ENCODE measurements around the gene TMED10.
A peak's percentile ranks its signal among the peaks of the same experiment; 100 is the strongest.

TMED10 gene

DNA sequence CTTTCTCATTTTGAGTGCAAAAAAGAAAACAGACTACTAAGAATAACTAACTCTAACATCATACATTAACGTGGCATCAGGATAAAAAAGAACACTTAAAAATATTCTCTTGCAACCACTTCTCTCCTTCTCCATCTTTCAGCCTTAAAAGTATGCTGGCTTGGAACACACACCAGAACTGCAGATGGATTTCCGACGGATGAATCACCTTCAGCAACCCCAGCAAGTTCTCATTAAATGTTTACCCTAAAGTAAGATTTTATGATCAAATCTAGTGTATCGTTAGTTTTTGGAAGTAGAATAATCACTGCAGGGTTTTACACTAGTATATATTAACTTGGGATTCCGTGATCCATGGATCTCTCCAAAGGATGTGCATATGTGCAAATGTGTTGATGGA, 50.8 kb downstream of the TMED10 start:
- Histone ChIP-seq H3K27me3 (ENCODE audit: control insufficient read depth, insufficient read depth, low read length) (no peaks in the 10 kb centered on the region), H3K79me2 (peaks cover 10% of the 10 kb centered on the region), H3K27ac (no peak overlapping the region), H3K4me1 (peaks cover 12% of the 10 kb centered on the region), H2AFZ (no peak overlapping the region), H3K36me3 (ENCODE audit: control insufficient read depth, insufficient read depth, low read length) (no peaks in the 10 kb centered on the region), H3K9ac (no peak overlapping the region), H3K9me3 (ENCODE audit: control insufficient read depth, low read length) (no peaks in the 10 kb centered on the region), H3K4me3 (ENCODE audit: low read depth, low read length) (no peak overlapping the region), H3K4me2 (ENCODE audit: low read length) (peak overlapping the region; percentile 75)
- no peak for TF ChIP-seq CTCF (IDR thresholded peaks at IDR 0.05)

- H3K4me1 ChIP-seq, result peaks cover 12% of the 10 kb centered on the region
Measured at GRCh38 chr14:75123991-75124390, 52.4 kb downstream of the TMED10 start.

GRCh38 chr14:75121552-75121951, 54.9 kb downstream of the TMED10 start:
- Histone ChIP-seq H3K4me3 (ENCODE audit: low read depth, low read length) (no peak overlapping the region), H3K9ac (no peak overlapping the region), H3K9me3 (ENCODE audit: control insufficient read depth, low read length) (no peaks in the 10 kb centered on the region), H3K36me3 (ENCODE audit: control insufficient read depth, insufficient read depth, low read length) (no peaks in the 10 kb centered on the region), H3K4me1 (peaks cover 10% of the 10 kb centered on the region), H3K27ac (no peak overlapping the region), H3K4me2 (ENCODE audit: low read length) (no peak overlapping the region), H3K27me3 (ENCODE audit: control insufficient read depth, insufficient read depth, low read length) (no peaks in the 10 kb centered on the region), H2AFZ (no peak overlapping the region), H3K79me2 (peaks cover 4% of the 10 kb centered on the region)
- TF ChIP-seq CTCF (IDR thresholded peaks at IDR 0.05), result no peak

More at GRCh38 chr14:75123991-75124390, 52.4 kb downstream of the TMED10 start:
- Histone ChIP-seq H3K4me3 (ENCODE audit: low read depth, low read length) (no peak overlapping the region), H3K27me3 (ENCODE audit: control insufficient read depth, insufficient read depth, low read length) (no peaks in the 10 kb centered on the region), H2AFZ (no peak overlapping the region), H3K27ac (no peak overlapping the region), H3K36me3 (ENCODE audit: control insufficient read depth, insufficient read depth, low read length) (no peaks in the 10 kb centered on the region), H3K4me2 (ENCODE audit: low read length) (no peak overlapping the region), H3K9ac (no peak overlapping the region), H3K79me2 (peaks cover 10% of the 10 kb centered on the region), H3K9me3 (ENCODE audit: control insufficient read depth, low read length) (no peaks in the 10 kb centered on the region)
- TF ChIP-seq CTCF (IDR thresholded peaks at IDR 0.05), result no peak

DNA sequence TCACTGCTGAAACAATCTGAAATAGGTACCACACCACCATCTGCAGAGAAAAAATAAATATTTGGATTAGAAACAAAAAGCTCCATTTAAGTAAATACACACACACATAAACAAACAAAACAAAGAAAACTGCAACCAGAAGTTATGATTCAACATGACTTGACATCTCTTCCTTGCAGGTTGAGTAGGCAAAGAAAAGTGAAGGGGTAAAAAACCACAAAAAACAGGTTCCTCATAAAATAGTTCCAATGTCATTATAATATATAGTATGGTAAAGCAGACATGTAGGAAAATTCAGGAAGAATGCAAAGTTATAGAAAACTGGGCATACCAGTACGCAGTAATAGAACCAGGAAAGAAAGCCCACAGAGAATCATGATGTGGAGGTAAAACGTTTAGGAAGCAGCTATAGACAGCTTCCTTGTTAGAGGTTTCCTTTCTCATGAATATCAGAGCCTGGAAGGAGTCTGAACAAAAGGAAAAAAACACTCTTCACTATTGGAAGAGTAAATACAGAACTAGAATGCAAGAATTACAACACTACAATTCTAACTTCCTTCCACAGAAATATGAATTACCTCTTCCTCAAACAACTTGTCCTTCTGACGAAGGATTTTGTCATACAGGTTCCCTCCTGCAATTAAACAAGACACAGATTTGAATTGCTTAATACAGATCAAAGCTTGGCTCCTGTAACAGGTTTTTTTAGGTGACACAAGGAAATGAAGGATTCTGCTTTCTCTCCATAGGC, 55.7 kb downstream of the TMED10 start:
- H3K4me1 ChIP-seq, result peaks cover 4% of the 10 kb centered on the region

More for the DNA sequence above, 55.7 kb downstream of the TMED10 start:
- Histone ChIP-seq H2AFZ (no peak overlapping the region), H3K9ac (no peak overlapping the region), H3K4me3 (ENCODE audit: low read depth, low read length) (no peak overlapping the region), H3K36me3 (ENCODE audit: control insufficient read depth, insufficient read depth, low read length) (no peaks in the 10 kb centered on the region), H3K4me2 (ENCODE audit: low read length) (no peak overlapping the region), H3K27me3 (ENCODE audit: control insufficient read depth, insufficient read depth, low read length) (no peaks in the 10 kb centered on the region), H3K27ac (no peak overlapping the region), H3K9me3 (ENCODE audit: control insufficient read depth, low read length) (no peaks in the 10 kb centered on the region), H3K79me2 (peaks cover 4% of the 10 kb centered on the region)
- TF ChIP-seq CTCF (IDR thresholded peaks at IDR 0.05), result no peak
